Left ventricle myocardium inferior (tissue), 1 donor: Measurements from ENCODE around the gene THSD7B. TPM values are rescaled to one million over a fixed set of nuclear protein-coding genes. Genes with fewer than 3 reads are reported as not detected.

Experiments used
- DNase-seq: peaks from one replicate; pipeline ENCODE4 v3.0.0-alpha.2; 2020
- H3K27ac ChIP-seq: fragments of 200-600 bp; replicated peaks from 2 replicates; pipeline ENCODE4 v1.8.0; 2021
- H3K27me3 ChIP-seq: fragments of 200-600 bp; 2 replicates; pipeline ENCODE4 v1.8.0; 2021; ENCODE audit warnings: low read depth
- H3K36me3 ChIP-seq: fragments of 200-600 bp; 2 replicates; pipeline ENCODE4 v1.8.0; 2021
- H3K4me1 ChIP-seq: fragments of 200-600 bp; 2 replicates; pipeline ENCODE4 v1.8.0; 2021
- H3K4me3 ChIP-seq: fragments of 200-600 bp; 2 replicates; pipeline ENCODE4 v1.8.0; 2021; ENCODE audit warnings: mild to moderate bottlenecking, moderate library complexity
- H3K9me3 ChIP-seq: fragments of 200-600 bp; replicated peaks from 2 replicates; pipeline ENCODE4 v1.8.0; 2021
- CTCF ChIP-seq: fragments of 200-600 bp; IDR thresholded peaks from 2 replicates; pipeline ENCODE4 v1.8.0; 2021; ENCODE audit warnings: antibody characterized with exemption, mild to moderate bottlenecking, borderline replicate concordance
- intact Hi-C: fragments of 100-400 bp; cut with micrococcal nuclease; formaldehyde crosslinking; loops from one replicate; pipeline ENCODE4 v1.11.0; 2022
- total RNA-seq: library from RNA; stranded (reverse); fragmentation: NEBNext Ultra II Directional; extraction: Animal tissue kit (Norgen Biotek cat#: 25700); gene quantifications from one replicate; pipeline ENCODE4 v1.2.1, GENCODE V29; 2021
- donor health status: DM: no; HTN: yes; CAD: no; lungs with severe emphysema.

The THSD7B gene
- total RNA-seq, 1 donor from 2014 or later: 0.22 TPM

- no peaks in the 10 kb centered on the region for H3K36me3 ChIP-seq
- intact Hi-C loops: no loop called here
- no peak overlapping the region for H3K4me3 ChIP-seq
- TF ChIP-seq CTCF: no peak
- no peaks in the 10 kb centered on the region for H3K27me3 ChIP-seq
- H3K9me3 ChIP-seq: peaks cover 33% of the 10 kb centered on the region
- no peaks in the 10 kb centered on the region for H3K4me1 ChIP-seq
- no peak for DNase-seq
- H3K27ac ChIP-seq: no peak overlapping the region
Measured at GRCh38 chr2:137721733-137722132, 956.4 kb downstream of the THSD7B start.

DNA sequence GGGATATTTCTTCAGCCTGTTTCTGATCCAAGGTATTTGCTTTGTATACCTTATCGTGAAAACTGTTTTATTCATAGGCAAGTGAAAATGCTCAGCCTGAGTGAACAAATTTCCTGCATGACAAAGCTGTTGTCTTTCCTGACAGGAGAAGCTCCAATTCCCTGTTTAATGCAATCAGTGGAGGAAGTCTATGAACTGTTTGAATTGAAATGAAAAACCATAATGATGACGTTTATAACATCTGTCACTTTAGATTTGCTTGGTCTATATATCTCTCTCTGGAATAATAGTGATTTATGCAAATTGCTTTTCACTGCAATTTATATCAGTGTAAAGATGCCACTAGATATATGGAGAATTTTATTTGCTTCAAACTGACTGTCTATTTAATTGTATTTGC is 959.6 kb downstream of the THSD7B start:
- DNase-seq: no peak
- Histone ChIP-seq H3K27me3 (no peaks in the 10 kb centered on the region), H3K4me1 (no peaks in the 10 kb centered on the region), H3K4me3 (no peak overlapping the region), H3K9me3 (peaks cover 17% of the 10 kb centered on the region), H3K27ac (no peak overlapping the region), H3K36me3 (no peaks in the 10 kb centered on the region)
- no peak for TF ChIP-seq CTCF
- intact Hi-C loops: no loop called here
